HG02840 (cell line): ENCODE measurements around the gene FBXL7.

Source experiments
- ATAC-seq: cut with Tn5 transposase; IDR thresholded peaks from one replicate; pipeline ENCODE4 v1.9.1; 2021; ENCODE audit warnings: mild to moderate bottlenecking, moderate library complexity, moderate number of reproducible peaks; ENCODE audit not compliant: unreplicated experiment, low FRiP score

Gene FBXL7

GRCh38 chr5:15959370-15960164 is 459.6 kb downstream of the FBXL7 start:
- ATAC-seq: no peak

GRCh38 chr5:15966066-15966640 is 466.2 kb downstream of the FBXL7 start:
- no peak for ATAC-seq

- no peak for ATAC-seq
These were observed 466.7 kb downstream of the FBXL7 start for GRCh38 chr5:15966651-15967050.

- ATAC-seq: no peak
These were observed 469.0 kb downstream of the FBXL7 start for GRCh38 chr5:15968993-15969392.

GRCh38 chr5:15977851-15978250 is 477.9 kb downstream of the FBXL7 start:
- no peak for ATAC-seq

GRCh38 chr5:15980835-15981234 is 480.9 kb downstream of the FBXL7 start:
- no peak for ATAC-seq

GRCh38 chr5:15983392-15983791 is 483.4 kb downstream of the FBXL7 start:
- ATAC-seq: no peak
